SU-DHL-6 (cell line): ENCODE measurements around the gene PDE8B.

Experiments used
- CTCF ChIP-seq: fragments of 200-600 bp; sonication (generic); IDR thresholded peaks from one replicate; pipeline ENCODE4 v1.5.1; 2017; ENCODE audit warnings: antibody characterized with exemption, mild to moderate bottlenecking, low read length, moderate library complexity; ENCODE audit not compliant: insufficient read depth, poor library complexity, severe bottlenecking
- EZH2phosphoT487 ChIP-seq: fragments of 200-600 bp; sonication (generic), shearing (Covaris generic); conservative IDR thresholded peaks from 2 replicates; pipeline ENCODE4 v1.6.1; 2018; ENCODE audit warnings: mild to moderate bottlenecking, antibody characterized with exemption, low read length, moderate library complexity, mixed read lengths

- no peak for TF ChIP-seq EZH2phosphoT487
- TF ChIP-seq CTCF, result no peak
Observed at GRCh38 chr5:77354454-77354853, 144.0 kb downstream of the PDE8B start.
